ENCODE results near the gene RSPH10B.
"Not testable (repeated sequence)": the region's sequence is repeated elsewhere in the genome, so short reads cannot be mapped to it uniquely, and the experiment has no call there.

RSPH10B gene

DNA sequence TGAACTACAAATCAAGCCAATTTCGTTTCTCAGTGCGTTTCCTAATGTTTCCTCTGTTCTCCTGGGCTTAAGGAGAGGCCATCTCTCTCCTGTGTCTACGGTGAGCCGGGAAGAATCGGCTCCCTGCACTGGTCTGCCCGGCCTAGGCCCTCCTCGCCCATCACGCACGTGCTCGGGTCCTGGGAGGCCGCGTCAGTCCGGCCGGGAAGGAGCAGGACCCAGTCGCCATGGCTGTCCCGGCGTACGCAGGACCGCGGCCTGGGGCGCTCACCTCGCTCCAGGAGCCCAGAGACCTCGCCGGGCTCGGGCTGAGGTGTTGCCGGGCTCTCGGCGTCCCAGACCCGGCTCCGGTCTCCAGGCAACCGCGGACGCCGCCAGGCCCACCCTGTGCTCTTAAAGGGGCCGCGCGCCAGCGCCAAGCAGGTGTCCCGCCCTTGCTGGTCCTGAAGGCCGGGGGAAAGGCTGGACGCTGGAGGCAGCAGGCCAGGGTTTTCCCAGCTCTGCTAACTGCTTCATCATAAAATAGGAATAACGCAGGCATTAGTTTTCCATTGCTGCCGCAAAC lies at the start of gene RSPH10B:
TSS of gene RSPH10B (minus strand) at position 343 of the 565 bp plus-strand sequence. CDS start 3,573 bp downstream, outside the sequence.
- FAIRE-seq = peak; percentile 93

DNA sequence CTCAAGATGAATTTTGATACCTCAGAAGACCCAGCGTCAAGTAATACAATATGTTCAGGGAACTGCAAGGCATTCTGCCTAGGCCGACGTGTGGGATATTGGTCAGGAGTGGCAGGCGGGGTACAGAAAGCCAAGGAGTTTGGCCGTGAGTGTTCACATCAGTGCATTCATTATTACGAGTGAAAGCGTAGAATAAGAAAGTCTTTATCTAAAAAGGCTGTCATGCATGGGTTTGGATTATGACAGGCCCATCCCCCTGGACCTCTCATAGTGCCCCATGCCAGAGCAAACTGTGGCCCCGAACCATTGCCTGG lies 46.1 kb upstream of the RSPH10B start:
- no peak for FAIRE-seq

DNA sequence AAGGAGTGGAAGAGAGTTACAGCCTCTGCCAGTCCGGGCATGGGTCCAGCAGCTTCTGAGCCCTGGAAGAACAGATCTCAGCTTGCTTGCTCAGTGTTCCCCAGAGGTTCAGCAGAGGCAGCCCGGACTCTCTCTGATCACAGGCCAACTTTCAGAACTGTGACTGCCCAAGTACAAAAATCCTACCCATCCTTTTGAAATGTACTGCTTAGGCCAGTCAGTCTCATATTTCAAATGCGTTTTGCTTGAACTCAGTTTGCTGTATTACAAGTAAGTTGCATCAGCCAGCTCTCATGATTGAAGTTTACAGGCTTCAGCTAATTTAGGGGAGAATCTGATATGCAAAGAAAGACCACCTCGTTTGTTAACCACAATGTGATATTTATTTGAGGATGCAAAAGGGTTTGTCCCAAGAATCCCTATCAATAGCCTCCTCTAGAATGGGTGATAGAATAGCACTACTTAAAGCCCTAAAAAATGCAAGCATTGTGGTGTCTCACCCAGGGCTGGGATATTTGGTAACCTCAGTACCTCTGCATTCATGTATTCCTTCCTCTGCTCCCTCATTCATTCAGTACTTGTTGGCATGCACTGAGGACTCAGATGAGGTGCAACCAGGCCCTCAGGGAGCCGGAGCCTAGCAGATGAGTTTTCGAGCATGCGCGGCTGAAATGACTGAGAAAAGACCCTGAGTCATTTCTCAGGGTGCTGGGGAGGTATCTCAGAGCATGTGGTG lies 45.6 kb upstream of the RSPH10B start:
- no peak for FAIRE-seq

DNA sequence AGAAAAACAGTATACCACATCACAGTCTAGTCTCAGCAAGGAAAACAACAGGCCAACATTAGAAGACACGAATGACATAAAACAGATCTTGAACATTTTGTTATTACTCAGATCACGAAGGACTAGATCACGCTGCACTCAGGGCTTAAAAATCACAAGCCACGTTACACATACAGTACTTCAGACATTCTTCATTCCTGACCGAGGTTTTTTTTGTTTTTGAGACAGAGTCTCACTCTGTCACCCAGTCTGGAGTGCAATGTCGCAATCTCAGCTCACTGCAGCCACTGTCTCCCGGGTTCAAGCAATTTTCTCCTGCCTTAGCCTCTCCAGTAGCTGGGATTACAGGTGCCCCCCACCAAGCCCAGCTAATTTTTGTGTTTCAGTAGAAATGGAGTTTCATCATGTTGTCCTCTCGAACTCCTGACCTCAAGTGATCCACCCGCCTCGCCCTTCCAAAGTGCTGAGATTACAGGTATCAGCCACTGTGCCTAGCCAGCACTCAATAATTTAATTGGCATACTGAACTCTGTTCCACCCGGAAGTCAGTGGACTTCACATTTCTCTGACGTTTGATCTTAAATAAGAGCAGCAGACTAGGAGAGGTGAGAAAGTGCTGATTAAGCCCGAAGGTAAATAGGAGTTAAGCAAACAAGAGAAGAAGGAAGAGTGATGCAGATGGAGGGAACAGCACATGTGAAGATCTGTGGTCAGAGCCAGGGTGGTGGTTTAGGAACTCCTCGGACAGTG lies 42.0 kb upstream of the RSPH10B start:
- FAIRE-seq = no peak

DNA sequence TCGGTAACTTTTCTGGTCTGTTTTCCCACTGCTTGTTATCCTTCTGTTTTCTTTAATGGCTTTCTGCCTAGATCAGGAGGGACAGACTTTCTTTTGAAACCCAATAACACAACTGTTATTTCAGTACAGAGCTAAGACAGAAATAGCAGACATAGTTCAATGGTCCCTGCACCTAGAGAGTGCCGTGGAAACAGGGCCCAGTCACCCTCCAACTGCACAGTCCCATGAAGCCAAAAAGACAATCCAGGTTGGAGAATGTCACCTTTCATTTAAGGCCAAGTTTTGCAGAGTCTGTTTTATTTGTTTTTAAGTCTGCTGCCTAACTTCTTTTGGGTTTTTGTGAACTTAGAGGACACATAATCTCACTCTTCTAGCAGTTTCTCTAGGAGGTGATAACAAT lies 41.1 kb upstream of the RSPH10B start:
- FAIRE-seq = no peak

DNA sequence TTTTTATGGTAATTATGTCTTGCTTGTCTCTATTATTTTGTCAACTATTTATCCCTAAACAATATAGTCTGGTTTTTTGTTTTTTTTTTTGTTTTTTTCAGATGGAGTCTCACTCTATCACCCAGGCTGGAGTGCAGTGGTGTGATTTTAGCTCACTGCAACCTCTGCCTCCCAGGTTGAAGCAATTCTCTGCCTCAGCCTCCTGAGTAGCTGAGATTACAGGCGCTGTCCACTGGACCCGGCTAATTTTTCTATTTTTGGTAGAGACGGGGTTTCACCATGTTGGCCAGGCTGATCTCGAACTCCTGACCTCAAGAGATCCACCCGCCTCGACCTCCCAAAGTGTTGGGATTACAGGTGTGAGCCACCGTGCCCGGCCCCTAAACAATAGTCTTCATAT lies 39.9 kb upstream of the RSPH10B start:
- FAIRE-seq = not testable (repeated sequence)

DNA sequence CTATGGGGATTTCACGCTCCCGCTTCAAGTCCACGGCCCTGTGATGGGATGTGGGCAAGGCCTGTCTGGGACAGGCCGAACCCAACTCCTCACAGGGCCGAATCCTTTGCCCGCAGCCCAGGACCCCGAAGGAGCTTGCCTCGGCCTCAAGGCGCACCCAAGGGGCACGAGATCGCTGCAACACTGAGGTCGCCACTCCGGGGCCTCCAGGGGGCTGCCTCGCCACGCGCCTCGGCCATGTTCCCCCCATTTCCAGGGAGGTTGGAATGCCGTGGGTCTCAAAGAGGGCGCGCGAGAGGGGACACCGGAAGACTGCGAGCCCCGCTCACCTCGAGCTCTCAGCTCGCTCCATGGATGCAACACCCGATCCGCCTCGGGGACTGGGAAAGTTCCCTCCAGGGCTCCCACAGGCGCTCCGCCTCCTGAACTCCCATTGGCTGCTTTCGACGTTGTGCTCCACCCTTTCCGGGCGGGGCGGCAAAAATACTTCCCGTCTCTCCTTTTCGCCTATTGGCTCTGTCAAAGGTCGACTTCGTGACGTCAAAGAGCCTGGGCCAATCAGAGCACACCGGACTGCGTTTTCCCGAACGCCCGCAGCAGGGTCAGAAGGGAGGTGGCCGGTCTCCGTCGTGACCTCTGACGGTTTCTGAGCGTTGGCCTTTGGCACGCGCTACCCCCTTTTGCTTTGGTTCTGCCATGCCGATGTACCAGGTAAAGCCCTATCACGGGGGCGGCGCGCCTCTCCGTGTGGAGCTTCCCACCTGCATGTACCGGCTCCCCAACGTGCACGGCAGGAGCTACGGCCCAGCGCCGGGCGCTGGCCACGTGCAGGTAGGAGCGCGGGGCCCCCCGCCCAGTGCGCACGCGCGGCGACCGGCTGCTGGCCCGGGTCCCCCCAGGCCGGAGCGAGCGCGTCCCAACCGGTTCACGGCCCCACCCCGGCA lies 38.5 kb upstream of the RSPH10B start, which contains the start of the genes AIMP2 and PMS2:
TSS of gene AIMP2 (plus strand) at position 605 of the 944 bp plus-strand sequence. CDS start at position 697, 92 bp downstream.
TSS of gene PMS2 (minus strand) at position 382 of the 944 bp plus-strand sequence. CDS start at position 352, 30 bp downstream.
- FAIRE-seq = peak; percentile 99

DNA sequence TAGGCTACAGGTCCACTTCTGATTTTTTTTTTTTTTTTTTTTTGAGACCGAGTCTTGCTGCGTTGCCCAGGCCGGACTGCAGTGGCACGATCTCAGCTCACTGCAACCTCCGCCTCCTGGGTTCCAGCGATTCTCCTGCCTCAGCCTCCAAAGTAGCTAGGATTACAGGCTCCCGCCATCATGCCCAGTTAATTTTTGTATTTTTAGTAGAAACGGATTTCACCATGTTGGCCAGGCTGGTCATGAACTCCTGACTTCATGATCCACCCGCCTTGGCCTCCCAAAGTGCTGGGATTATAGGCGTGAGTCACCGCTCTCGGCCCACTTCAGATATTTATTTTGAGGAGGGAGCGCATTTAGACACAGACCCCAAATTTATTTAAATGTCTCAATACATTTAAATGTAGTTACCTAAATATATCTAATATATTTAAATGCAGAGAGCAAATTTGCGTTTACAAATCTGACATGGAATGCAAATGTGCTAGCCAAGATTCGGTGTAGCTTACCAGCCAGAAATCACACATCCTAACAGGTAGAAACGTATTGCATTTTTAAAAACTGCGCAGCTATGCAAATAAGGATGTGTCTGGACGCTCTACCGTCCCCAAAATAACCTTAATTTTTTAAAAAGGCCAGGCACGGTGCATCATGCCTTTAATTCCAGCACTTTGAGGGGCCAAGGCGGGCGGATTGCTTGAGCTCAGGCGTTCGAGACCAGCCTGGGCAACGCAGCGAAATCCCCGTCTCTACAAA lies 37.5 kb upstream of the RSPH10B start:
- FAIRE-seq = not testable (repeated sequence)

DNA sequence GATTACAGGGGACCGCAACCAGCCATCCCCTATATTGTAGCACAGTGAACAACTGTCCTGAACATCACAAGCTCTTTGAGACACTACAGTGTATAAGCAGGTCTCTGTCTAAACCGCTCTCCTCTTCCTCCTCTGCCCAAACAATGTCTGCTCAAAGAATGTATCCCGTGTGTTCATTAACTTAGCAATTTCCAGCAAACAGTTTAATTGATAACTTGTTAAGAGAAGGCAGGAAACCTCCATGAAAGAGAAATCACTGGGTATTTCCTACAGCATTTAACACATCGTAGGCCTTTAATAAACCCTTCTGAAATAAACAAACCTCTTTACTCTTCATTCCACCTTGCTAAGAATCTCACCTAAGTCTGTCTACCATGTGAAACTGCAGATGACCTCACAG lies 36.9 kb upstream of the RSPH10B start:
- FAIRE-seq = no peak

DNA sequence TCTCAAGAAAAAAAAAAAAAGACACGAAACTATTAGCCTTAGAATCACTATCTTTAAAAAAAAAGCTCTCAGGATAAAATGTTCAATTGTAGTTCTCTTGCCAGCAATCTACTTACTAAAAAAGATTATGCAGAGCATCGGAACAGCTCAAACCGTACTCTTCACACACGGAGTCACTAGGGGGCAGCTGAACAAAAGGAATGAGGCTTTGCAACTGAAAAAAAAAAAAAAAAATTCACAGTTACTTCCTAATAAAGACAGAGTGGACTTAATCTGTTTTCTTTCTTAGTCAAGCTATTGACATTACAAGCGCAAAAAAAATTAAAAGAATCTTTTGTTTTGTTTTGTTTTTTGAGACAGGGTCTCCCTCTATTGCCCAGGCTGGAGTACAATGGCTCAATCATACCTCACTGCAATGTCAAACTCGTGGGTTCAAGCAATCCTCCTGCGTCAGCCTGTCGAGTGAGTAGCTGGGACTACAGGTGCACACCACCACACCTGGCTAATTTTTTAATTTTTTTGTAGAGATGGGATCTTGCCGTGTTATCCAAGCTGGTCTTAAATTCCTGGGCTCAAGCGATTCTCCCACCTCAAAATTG lies 26.8 kb upstream of the RSPH10B start:
- FAIRE-seq = peak; percentile 98

DNA sequence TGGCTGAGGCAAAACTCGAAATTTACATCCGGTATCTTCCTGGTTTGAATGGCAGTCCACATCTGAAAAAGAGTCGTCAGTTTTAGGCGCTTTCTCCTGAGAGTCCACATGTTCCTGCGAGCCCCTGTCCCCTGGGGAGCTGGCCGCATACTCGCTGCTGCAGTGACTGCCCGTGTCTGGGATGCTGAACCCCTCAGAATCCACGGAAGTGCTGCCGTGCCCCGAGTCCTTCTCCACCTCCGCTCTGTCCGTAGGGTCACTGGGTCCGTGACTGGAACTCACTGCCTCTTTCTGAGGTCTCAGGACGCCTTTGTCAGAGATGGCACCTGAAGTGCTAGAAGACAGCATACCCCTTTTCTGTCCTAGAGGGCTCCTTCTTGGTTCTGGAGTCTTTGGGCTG lies 16.6 kb upstream of the RSPH10B start:
- FAIRE-seq = not testable (repeated sequence)

DNA sequence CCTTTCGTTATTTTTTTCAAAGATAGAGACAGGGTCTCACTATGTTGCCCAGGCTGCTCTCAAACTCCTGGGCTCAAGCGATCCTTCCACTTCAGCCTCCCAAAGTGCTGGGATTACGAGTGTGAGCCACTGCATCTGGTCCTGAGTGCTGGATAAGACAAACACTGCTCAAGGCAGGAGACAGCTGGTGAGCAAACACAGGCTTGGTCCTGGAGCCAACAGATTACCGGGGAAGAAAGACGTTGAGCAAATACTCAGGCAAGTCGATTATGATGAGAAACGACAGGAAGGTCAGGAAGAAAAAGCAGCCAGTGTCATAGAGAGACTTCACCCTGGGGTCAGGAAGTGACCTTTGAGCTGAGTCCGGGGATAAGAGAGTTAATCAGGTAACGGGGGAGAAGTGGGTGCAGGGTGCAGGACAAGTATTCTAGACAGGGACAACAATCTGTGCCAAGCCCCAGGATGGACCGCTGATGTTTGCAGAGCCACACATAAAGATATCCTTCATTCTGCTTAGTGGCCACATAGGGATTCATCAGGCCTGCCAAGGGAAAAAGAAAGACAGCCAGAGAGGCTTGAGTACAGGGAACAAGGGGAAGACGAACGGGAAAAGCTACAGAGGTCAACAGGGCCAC lies 9.3 kb upstream of the RSPH10B start:
- FAIRE-seq = not testable (repeated sequence)

DNA sequence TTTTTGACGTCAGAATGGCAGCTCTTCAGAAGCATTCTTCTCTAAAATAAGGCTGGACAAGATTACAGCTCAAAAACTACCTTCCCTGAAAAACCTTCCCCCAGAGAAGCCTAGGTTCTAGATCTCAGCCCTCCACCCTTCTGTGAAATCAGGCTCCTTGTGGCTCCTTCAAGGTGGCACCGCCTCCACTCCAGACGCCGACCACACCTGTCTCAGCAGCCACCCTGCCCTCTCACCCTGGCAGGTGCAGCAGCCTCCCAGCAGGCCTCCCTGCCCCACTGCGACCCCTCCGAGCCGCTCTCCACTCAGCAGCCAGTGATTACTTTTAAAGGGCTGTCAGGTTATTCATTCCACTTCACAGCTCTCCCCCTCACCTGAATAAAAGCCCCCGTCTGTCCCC lies 3.1 kb upstream of the RSPH10B start:
- not testable (repeated sequence) for FAIRE-seq

DNA sequence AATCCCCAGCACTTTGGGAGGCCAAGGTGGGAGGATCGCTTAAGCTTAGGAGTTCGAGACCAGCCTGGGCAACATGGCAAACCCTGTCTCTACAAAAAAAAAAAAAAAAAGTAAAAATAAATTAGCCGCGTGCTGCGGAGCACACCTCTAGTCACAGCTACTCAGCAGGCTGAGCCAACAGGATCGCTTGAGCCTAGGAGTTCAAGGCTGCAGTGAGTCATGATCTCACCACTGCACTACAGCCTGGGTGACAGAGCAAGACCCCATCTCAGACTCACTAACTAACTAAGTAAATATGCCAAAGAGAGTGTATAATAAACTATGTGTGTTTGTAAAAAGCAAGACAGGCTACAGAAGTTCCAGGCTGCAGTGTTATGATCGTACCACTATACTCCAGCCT lies 6.7 kb downstream of the RSPH10B start:
- FAIRE-seq = not testable (repeated sequence)

DNA sequence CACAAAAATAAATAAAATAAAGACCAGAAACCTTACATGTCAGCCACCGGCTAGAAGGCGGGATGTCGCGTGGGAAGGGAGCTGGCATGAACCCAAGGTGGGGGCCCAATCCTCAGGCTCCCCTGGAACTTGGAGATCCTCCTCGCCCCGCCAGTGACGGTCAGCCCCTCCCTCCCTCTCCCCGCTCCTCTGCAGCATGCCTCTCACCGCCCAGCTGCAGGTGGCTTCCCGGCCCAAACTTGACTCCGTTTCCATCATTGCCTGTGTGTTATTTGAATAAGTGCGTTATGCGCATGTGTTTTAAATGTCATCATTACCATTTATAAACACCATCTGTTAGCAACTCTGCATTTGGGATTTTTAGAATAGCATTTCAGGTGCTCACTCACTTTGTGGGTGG lies 7.3 kb downstream of the RSPH10B start:
- not testable (repeated sequence) for FAIRE-seq

DNA sequence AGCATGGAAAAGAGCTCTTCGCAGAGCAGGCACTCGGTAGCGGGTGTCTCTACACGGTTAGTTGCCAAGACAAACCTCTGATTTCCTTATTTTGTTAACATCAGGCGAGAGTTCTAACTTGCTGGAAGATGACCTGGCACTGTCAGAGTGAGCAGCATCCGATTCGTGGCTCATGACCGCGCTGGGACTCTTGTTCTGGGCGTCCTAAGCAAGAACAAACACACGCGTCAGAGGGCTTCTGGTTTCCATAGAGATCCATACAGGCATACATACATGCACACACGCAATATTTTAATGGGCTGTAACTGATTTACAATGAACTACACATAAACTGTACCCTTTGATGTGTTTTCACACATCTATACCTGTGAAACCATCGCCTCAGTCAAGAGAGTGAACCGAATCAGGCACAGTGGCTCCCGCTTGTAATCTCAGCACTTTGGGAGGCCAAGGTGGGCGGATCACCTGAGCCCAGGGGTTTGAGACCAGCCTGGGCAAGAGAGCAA lies 35.5 kb downstream of the RSPH10B start:
- FAIRE-seq = not testable (repeated sequence)

DNA sequence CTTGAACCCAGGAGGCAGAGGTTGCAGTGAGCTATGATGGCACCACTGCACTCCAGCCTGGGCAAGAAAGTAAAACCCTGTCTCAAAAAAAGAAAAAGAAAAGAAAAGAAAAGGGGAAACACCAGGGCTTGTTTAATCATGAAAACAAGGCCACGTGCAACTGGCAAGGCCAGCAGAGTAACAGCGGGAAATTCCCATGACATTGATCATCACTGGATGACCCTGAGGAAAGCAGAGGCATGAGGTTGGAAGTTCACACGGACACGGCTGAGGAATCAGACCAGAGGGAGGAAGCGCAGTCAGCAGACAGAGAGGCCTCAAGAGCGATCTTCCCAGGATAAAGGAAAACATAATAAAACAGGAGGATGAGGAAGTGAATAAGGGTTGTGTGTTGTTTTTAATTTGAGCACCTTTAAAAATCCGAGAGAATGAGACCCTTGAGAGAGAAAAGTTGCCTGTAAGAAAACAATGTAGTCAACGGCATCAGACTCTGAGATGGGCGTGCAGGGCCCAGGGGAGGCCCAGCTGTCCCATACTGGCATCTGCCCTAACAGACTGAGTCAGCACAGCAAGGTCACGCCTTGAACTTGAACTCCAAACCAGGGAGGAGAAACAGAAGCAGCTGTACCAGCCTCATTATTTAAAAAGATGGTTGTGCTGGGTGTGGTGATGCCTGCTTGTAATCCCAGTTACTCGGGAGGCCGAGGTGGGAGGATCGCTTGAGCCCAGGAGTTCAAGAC lies 38.4 kb downstream of the RSPH10B start:
- not testable (repeated sequence) for FAIRE-seq

DNA sequence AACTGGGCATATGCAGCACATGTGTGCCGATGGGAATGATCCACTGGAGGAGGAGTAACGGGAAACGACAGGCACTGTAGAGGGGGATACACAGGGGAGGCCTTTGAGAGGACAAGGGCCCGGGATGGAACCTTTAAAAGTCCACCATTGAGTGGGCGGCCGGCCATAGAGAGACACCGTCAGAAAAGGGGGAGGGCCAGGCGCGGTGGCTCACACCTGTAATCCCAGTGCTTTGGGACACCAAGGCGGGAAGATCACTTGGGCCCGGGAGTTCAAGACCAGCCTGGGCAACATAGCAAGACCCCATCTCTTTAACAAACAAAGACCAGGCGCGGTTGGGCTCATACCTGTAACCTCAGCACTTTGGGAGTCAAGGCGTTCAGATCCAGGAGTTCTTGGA lies 39.2 kb downstream of the RSPH10B start:
- FAIRE-seq = not testable (repeated sequence)

DNA sequence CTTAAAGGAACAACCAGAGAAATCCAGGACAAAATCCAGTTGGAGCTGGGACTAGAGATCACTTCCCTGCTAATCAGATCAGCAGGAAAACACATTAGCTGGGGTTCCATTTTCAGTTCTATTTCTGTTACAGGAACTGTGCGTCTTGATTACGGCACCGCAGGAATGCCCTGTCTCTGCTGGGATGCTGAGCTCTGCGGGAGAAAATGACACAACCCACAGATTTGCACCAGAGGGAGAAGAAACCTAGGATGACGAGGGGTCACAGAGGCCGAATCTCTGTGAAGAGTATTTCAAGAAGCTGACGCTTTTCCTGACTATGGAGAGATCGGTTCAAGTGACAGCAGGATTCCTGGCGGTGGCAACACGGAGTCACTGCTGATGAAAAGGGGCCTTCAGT lies 40.2 kb downstream of the RSPH10B start:
- FAIRE-seq = not testable (repeated sequence)

All from G401.6 (cell line).